ENCODE data around the gene EEF1AKMT1.
A peak's percentile ranks its signal among the peaks of the same experiment; 100 is the strongest.

EEF1AKMT1 gene

GRCh38 chr13:20773194-20774080 lies at the start of gene EEF1AKMT1:
TSS of gene EEF1AKMT1 (minus strand) at chr13:20773961. CDS start at chr13:20757598, 16,363 bp downstream.
- peak; percentile 93 for DNase-seq (ENCODE audit: low spot score)

DNA sequence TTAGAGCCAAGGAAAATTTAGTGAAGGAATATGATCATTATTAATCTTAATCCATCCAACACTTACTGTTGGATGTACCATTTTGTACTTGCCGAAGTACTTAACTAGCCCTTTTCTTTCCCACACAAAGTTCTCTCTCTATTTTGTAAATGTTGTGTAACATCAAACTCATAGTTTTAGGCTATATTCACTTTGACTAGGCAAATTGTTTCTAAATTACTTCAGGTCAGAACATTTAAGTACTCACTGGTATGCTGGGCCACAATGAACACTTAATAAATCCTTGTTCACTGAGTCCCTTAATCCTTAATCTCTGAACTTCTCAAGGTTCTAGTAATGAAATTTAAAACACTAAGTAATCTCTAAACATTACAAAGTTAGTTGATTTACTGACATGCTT lies 49.3 kb upstream of the EEF1AKMT1 start:
- DNase-seq (ENCODE audit: low spot score), result no peak

DNA sequence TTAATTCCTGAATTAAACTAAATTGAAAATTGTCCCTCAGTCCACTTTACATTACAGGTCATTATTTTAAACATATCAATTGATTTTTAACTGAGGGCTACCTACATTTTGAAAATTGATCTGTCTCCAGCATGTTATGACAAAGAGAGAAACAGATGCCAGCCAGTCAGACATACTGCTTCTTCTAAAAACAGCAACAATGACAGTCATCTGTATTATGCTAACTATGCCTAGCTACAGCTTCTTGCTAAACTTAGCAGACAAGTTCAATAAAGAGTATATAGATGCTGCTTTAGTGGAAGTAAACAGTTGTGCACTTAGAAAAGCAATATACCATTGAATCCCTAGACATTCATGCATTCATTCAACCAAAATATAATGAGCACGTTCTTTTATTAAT lies 48.6 kb upstream of the EEF1AKMT1 start:
- no peak for DNase-seq (ENCODE audit: low spot score)

DNA sequence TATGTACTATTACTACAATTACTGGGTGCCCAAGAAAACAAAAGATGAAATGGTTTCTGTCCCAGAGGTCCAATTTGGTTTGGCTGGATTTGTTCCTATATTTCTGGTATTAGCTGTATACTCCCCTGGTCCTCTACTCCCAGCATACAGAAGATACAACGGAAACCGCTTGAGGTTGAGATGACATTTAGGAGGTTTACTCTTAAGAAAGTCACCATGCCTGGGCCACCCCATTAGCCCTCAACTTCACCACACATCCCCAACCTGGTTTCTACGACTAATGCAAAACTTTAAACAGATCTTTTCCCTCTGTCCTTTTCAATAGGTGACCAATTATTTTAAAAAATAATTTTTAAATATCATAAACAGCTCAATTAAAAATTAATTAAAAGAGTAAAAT lies 46.0 kb upstream of the EEF1AKMT1 start:
- no peak for DNase-seq (ENCODE audit: low spot score)

GRCh38 chr13:20815464-20815863 lies 41.7 kb upstream of the EEF1AKMT1 start:
- DNase-seq (ENCODE audit: low spot score), result no peak

GRCh38 chr13:20814224-20814910 lies 40.6 kb upstream of the EEF1AKMT1 start:
- no peak for DNase-seq (ENCODE audit: low spot score)

- DNase-seq (ENCODE audit: low spot score), result no peak
Observed at GRCh38 chr13:20812890-20813289, 39.1 kb upstream of the EEF1AKMT1 start.

- DNase-seq (ENCODE audit: low spot score), result no peak
Observed at GRCh38 chr13:20810808-20811207, 37.0 kb upstream of the EEF1AKMT1 start.

DNA sequence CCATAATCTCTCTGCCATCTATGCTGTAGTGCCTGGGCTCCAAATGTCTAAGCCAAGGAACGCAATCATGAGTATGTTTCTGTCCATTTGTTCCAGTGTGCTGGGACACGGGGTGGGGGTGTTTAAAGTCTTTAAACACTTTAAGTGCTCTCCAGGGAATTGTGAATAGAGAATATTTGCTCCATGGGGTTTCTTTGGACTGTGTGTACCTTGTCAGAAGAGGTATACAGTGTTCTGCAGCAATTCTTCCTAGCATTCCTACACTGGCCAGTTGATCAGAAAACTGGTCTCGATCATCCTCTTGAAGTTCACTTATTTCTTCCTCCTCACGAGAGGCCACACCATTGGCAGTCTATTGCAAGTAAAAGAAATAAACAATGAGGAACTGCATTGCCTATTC lies 35.1 kb upstream of the EEF1AKMT1 start:
- DNase-seq (ENCODE audit: low spot score), result no peak

DNA sequence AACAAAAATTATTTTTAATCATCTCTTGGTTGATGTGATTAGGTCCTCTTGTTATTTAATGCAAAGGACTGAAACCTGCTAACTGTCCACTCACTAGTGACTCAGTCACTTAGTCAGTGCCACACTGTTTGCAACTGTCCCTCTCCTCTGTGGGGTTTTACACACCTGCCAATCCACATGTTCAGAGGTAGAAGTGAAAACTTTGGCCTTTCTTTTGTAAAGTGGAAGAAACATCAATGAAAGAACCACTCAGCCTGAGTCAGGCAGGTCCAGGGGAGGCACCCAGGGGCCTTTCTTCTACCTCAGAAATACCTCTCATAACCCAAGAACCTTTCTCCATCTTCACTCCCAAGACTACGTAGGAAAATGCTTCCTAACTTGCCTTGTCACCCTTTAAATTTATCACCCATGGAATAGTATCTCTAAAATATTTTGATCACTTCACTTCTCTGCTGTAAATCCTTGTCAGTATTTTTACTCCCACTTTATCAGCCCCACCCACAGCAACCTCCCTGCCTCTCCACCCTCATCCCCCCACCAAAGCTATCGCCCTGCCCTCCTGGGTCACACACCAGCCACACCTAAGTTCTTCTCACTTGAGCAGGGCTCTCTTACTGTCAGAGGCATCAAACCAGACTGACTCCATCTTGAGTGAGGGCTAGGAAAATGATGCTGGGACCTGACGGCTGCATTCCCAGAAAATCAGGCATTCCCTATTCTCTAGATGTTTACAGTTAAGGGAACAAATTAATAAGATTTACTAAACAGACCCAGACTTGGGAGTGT lies 29.6 kb upstream of the EEF1AKMT1 start:
- no peak for DNase-seq (ENCODE audit: low spot score)

- DNase-seq (ENCODE audit: low spot score), result no peak
Observed at GRCh38 chr13:20801707-20802106, 27.9 kb upstream of the EEF1AKMT1 start.

GRCh38 chr13:20799726-20800416 lies 26.1 kb upstream of the EEF1AKMT1 start:
- DNase-seq (ENCODE audit: low spot score), result no peak

DNA sequence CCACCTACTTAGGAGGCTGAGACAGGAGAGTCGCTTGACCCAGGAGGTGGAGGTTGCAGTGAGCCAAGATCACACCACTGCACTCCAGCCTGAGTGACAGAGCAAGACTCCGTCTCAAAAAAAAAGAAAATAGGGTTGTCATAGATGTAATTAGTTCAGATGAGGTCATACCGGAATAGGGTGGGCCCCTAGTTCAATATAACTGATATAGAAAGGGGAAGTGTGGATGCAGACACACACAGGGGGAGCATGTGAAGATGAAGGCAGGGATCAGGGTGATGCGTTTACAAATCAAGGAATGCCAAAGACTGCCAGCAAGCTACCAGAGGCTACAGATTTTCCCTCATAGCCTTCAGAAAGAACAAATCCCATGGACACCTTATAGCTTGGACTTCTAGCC lies 24.3 kb upstream of the EEF1AKMT1 start:
- DNase-seq (ENCODE audit: low spot score), result no peak

GRCh38 chr13:20796791-20797508 lies 23.2 kb upstream of the EEF1AKMT1 start:
- no peak for DNase-seq (ENCODE audit: low spot score)

- no peak for DNase-seq (ENCODE audit: low spot score)
Observed at GRCh38 chr13:20789665-20790064, 15.9 kb upstream of the EEF1AKMT1 start.

DNA sequence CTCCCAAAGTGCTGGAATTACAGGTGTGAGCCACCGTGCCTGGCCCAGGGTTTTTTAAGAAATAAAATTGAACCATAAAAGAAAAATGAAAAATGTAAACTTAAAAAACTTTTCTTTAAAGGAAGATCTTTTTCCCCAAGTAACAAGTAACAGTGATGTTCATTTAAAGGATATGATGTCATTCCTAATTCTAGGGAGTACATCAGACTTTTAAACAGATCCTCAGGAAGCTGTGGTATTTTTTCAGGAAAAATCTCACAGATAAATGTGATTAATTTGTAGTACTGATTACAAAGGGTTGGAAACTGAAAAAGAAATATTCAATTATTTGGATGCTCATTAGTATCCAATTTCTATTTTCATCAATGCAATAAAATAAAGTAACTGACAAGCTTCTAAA lies 14.6 kb upstream of the EEF1AKMT1 start:
- no peak for DNase-seq (ENCODE audit: low spot score)

- DNase-seq (ENCODE audit: low spot score), result no peak
Observed at GRCh38 chr13:20787180-20787579, 13.4 kb upstream of the EEF1AKMT1 start.

- DNase-seq (ENCODE audit: low spot score), result no peak
Observed at GRCh38 chr13:20782116-20782708, 8.5 kb upstream of the EEF1AKMT1 start.

DNA sequence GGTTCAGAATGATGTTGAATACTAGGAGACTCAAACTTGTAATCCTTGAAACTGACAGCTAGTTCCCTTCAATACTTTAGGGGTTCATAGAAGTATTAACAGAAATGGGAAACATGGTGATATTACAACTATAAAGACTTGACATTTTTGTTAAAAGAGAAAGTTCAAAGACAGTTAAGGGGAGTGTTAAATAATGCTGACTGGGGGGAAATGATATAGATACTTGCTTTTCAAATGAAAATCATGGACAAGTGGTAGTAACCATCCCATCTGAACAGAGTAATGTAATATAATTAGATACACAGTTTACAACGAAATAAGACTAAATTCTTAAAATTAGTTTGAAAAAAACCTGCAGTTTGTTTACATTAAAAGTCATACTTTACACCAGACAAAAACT lies 6.6 kb upstream of the EEF1AKMT1 start:
- DNase-seq (ENCODE audit: low spot score), result no peak

GRCh38 chr13:20779405-20779804 lies 5.6 kb upstream of the EEF1AKMT1 start:
- DNase-seq (ENCODE audit: low spot score), result no peak

DNA sequence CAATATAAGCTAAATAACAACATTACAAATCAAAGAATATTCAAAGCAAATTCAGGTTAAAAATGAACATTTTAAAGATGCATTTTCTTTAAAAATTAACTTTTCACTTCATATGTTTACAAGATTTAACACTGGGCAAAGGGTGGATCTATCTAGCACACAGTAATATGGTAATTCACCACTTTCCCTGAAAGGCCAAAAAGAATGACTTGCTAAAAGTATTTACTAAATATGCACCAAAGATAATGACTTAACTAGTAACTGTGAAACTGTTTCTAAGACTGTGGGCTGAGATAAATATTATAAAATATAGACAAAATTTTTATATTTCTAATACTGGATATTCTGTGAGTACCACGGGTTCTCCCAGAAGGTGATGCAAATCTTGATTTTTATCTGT lies 4.5 kb upstream of the EEF1AKMT1 start:
- no peak for DNase-seq (ENCODE audit: low spot score)

All from Ammon's horn (tissue), 1 donor.